Astrocyte (in vitro differentiated cells and primary cell): ENCODE results near the gene RASAL1. TPM values are rescaled to one million over a fixed set of nuclear protein-coding genes. Genes with fewer than 3 reads are reported as not detected.

Source experiments
- DNase-seq: peaks from one replicate; pipeline ENCODE4 v3.0.0-alpha.2; 2010; ENCODE audit warnings: low read depth
- FAIRE-seq: peaks from 2 replicates; lab custom pipeline; 2011; peaks lifted over from hg19 to GRCh38; lab: Jason Lieb, UNC
- H2AFZ ChIP-seq: 2 replicates; pipeline ENCODE4 v1.6.0; 2012; ENCODE audit warnings: low read depth, low read length, inconsistent platforms
- H3K27ac ChIP-seq: 2 replicates; pipeline ENCODE4 v1.5.1; 2011; ENCODE audit warnings: low read depth, low read length, inconsistent platforms
- H3K27me3 ChIP-seq: 2 replicates; pipeline ENCODE4 v1.6.0; 2011; ENCODE audit warnings: low read length, inconsistent platforms; ENCODE audit not compliant: insufficient read depth
- H3K36me3 ChIP-seq: 2 replicates; pipeline ENCODE4 v1.5.1; 2011; ENCODE audit warnings: low read length, inconsistent platforms; ENCODE audit not compliant: insufficient read depth
- H3K4me1 ChIP-seq: 2 replicates; pipeline ENCODE4 v1.5.1; 2011; ENCODE audit warnings: low read length, inconsistent platforms; ENCODE audit not compliant: insufficient read depth
- H3K4me2 ChIP-seq: 2 replicates; pipeline ENCODE4 v1.6.0; 2012; ENCODE audit warnings: low read length, inconsistent platforms
- H3K4me3 ChIP-seq: 2 replicates; pipeline ENCODE4 v1.5.1; 2011; ENCODE audit warnings: low read depth, mild to moderate bottlenecking, low read length, inconsistent platforms; ENCODE audit not compliant: insufficient read depth
- H3K79me2 ChIP-seq: 2 replicates; pipeline ENCODE4 v1.6.0; 2012; ENCODE audit warnings: mild to moderate bottlenecking, low read length, inconsistent platforms; ENCODE audit not compliant: insufficient read depth
- H3K9ac ChIP-seq: 2 replicates; pipeline ENCODE4 v1.6.0; 2012; ENCODE audit warnings: mild to moderate bottlenecking, low read length, inconsistent platforms
- H3K9me3 ChIP-seq: 2 replicates; pipeline ENCODE4 v1.5.1; 2012; ENCODE audit warnings: low read depth, mild to moderate bottlenecking, low read length, inconsistent platforms; ENCODE audit not compliant: insufficient read depth
- H4K20me1 ChIP-seq: 2 replicates; pipeline ENCODE4 v1.6.0; 2012; ENCODE audit warnings: low read length, inconsistent platforms; ENCODE audit not compliant: insufficient read depth
- H3K27ac Mint-ChIP-seq: one replicate; pipeline ENCODE4 v1.8.0; 2021; ENCODE audit warnings: mild to moderate bottlenecking, mixed read lengths; ENCODE audit not compliant: unreplicated experiment
- H3K27me3 Mint-ChIP-seq: one replicate; pipeline ENCODE4 v1.8.0; 2021; ENCODE audit warnings: low read depth, mixed read lengths; ENCODE audit not compliant: unreplicated experiment
- H3K36me3 Mint-ChIP-seq: one replicate; pipeline ENCODE4 v1.8.0; 2021; ENCODE audit warnings: low read depth, mixed read lengths; ENCODE audit not compliant: unreplicated experiment
- H3K4me1 Mint-ChIP-seq: one replicate; pipeline ENCODE4 v1.8.0; 2021; ENCODE audit warnings: low read depth, mixed read lengths; ENCODE audit not compliant: unreplicated experiment
- H3K4me3 Mint-ChIP-seq: one replicate; pipeline ENCODE4 v1.8.0; 2021; ENCODE audit warnings: mild to moderate bottlenecking, moderate library complexity, mixed read lengths; ENCODE audit not compliant: unreplicated experiment
- H3K9me3 Mint-ChIP-seq: one replicate; pipeline ENCODE4 v1.8.0; 2021; ENCODE audit warnings: mild to moderate bottlenecking, mixed read lengths; ENCODE audit not compliant: unreplicated experiment
- EZH2 ChIP-seq: IDR thresholded peaks from 2 replicates; pipeline ENCODE4 v1.6.1; 2012; ENCODE audit warnings: mild to moderate bottlenecking, low read length, inconsistent platforms; ENCODE audit not compliant: insufficient read depth
- total RNA-seq: library from RNA; stranded (reverse); gene quantifications from 2 replicates; pipeline ENCODE4 v1.2.1, GENCODE V29; 2021
- TF ChIP-seq, protein P1 (sequence below): IDR thresholded peaks from 2 replicates; pipeline ENCODE4 v1.5.1; 2011; ENCODE audit warnings: low read depth, mild to moderate bottlenecking, inconsistent platforms, low read length, moderate library complexity; ENCODE audit not compliant: insufficient read depth

The RASAL1 gene
- total RNA-seq, 1 donor from 2014 or later: 0.48 TPM

DNA sequence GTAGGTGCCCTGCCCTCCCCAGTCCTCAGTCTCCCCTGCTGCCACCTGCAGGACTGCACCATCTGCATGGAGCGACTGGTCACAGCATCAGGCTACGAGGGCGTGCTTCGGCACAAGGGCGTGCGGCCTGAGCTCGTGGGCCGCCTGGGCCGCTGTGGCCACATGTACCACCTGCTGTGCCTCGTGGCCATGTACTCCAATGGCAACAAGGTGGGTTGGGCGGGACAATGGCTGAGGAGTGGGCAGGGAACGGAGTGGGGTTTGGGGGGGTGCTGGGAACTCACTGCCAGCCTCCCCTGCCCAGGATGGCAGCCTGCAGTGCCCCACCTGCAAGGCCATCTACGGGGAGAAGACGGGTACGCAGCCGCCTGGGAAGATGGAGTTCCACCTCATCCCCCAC is 40.8 kb downstream of the RASAL1 start:
- Histone ChIP-seq H3K79me2 (no peaks in the 10 kb centered on the region), H3K27ac (no peak overlapping the region), H4K20me1 (no peaks in the 10 kb centered on the region), H3K9ac (no peak overlapping the region), H3K4me3 (no peak overlapping the region), H3K27me3 (peaks cover 15% of the 10 kb centered on the region), H3K4me1 (peaks cover 5% of the 10 kb centered on the region), H3K9me3 (no peaks in the 10 kb centered on the region), H3K36me3 (no peaks in the 10 kb centered on the region), H3K4me2 (no peak overlapping the region), H2AFZ (no peak overlapping the region)
- TF ChIP-seq EZH2: no peak
- TF ChIP-seq, protein P1, sequence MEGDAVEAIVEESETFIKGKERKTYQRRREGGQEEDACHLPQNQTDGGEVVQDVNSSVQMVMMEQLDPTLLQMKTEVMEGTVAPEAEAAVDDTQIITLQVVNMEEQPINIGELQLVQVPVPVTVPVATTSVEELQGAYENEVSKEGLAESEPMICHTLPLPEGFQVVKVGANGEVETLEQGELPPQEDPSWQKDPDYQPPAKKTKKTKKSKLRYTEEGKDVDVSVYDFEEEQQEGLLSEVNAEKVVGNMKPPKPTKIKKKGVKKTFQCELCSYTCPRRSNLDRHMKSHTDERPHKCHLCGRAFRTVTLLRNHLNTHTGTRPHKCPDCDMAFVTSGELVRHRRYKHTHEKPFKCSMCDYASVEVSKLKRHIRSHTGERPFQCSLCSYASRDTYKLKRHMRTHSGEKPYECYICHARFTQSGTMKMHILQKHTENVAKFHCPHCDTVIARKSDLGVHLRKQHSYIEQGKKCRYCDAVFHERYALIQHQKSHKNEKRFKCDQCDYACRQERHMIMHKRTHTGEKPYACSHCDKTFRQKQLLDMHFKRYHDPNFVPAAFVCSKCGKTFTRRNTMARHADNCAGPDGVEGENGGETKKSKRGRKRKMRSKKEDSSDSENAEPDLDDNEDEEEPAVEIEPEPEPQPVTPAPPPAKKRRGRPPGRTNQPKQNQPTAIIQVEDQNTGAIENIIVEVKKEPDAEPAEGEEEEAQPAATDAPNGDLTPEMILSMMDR: no peak
- Mint-ChIP-seq H3K9me3 (no peaks in the 10 kb centered on the region), H3K4me1 (peaks cover 6% of the 10 kb centered on the region), H3K27ac (no peak overlapping the region), H3K4me3 (no peak overlapping the region), H3K27me3 (peaks cover 61% of the 10 kb centered on the region), H3K36me3 (peaks cover 6% of the 10 kb centered on the region)
- DNase-seq (no peak), FAIRE-seq (no peak)

DNA sequence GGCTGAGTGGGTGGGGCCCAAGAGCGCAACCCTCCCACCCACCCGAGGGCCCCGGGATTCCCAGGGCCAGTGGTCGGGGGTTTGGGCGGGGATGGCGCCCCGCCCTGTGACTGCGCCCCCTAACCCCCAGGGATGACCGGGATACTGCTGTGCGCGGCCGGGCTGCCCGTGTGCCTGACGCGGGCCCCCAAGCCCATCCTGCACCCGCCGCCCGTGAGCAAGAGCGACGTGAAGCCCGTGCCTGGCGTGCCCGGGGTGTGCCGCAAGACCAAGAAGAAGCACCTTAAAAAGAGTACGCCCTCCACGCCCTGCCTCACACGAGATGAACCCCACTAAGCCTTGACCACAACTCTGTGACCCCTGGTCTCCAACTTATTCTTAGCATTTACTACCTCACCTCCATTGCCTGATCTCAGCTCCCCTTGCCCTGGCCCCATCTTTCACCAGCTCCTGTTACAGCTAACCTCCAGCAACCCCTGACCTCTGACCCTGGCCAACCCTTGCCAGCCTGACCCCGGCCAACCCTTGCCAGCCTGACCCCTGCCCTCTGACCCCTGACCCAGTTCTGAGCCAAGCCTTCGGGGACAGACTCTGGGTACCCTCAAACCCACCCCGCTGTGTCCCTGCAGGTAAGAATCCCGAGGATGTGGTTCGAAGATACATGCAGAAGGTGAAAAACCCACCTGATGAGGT is 42.0 kb downstream of the RASAL1 start:
- TF ChIP-seq EZH2: no peak
- Mint-ChIP-seq H3K9me3 (no peaks in the 10 kb centered on the region), H3K27me3 (peaks cover 61% of the 10 kb centered on the region), H3K4me1 (peaks cover 8% of the 10 kb centered on the region), H3K36me3 (peaks cover 6% of the 10 kb centered on the region), H3K27ac (no peak overlapping the region), H3K4me3 (no peak overlapping the region)
- H3K4me3 ChIP-seq: no peak overlapping the region
- no peak overlapping the region for H3K27ac ChIP-seq
- no peaks in the 10 kb centered on the region for H3K36me3 ChIP-seq
- H2AFZ ChIP-seq: no peak overlapping the region
- FAIRE-seq: no peak
- no peaks in the 10 kb centered on the region for H3K9me3 ChIP-seq
- DNase-seq: no peak
- peaks cover 5% of the 10 kb centered on the region for H3K4me1 ChIP-seq
- H3K79me2 ChIP-seq: no peaks in the 10 kb centered on the region
- no peaks in the 10 kb centered on the region for H4K20me1 ChIP-seq
- H3K27me3 ChIP-seq: peaks cover 15% of the 10 kb centered on the region
- no peak overlapping the region for H3K4me2 ChIP-seq
- no peak overlapping the region for H3K9ac ChIP-seq

DNA sequence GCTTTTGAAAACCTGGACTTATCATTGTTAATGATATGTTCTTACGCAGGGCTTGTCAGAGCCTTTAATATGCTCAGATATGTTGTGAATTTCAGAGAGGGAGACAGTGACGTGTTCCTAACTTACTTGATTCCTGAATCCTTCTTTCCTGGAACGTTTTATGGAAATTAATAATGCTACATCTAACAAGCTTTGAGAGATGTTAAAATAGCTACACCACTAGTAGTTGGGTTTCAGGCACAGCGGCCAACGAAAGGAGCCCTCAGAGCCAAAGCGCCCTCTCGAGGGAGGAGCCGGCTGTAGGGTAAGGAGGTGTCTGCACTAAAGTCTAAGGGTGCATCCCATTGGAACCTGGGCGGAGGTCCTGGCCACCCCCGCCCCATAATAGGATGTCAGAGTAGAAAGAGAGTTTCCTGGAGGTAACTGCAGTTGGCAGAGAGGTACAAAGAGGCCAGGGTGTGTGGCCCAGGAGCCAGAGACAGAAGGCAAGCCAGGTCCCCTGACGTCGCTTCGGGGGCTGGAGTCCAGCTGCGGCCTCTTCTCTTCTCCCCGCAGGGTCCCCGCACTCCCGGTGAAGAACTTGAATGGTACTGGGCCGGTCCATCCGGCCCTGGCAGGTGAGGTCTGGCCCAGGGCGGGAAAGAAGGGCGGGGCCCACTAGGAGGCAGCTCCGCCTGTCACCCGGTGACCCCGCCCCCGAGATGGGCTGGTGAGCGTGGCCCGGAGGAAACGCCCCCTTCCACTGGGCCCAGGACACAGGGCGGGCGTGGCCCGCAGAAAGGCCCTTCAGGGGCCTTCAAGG is 42.8 kb downstream of the RASAL1 start:
- Mint-ChIP-seq H3K4me3 (peak overlapping the region; percentile 71), H3K4me1 (peaks cover 6% of the 10 kb centered on the region), H3K9me3 (peaks cover 4% of the 10 kb centered on the region), H3K27ac (no peak overlapping the region), H3K36me3 (peaks cover 8% of the 10 kb centered on the region), H3K27me3 (peaks cover 62% of the 10 kb centered on the region)
- Histone ChIP-seq H3K36me3 (no peaks in the 10 kb centered on the region), H3K27ac (no peak overlapping the region), H3K4me2 (no peak overlapping the region), H3K79me2 (no peaks in the 10 kb centered on the region), H4K20me1 (no peaks in the 10 kb centered on the region), H3K4me3 (no peak overlapping the region), H3K4me1 (peaks cover under 1% of the 10 kb centered on the region), H3K9ac (no peak overlapping the region), H2AFZ (no peak overlapping the region), H3K27me3 (peaks cover 15% of the 10 kb centered on the region), H3K9me3 (no peaks in the 10 kb centered on the region)
- no peak for DNase-seq
- TF ChIP-seq, protein P1: no peak
- no peak for TF ChIP-seq EZH2
- FAIRE-seq: no peak
